HCT116 (cell line): ENCODE results near the gene LRRC47. TPM values are rescaled to one million over a fixed set of nuclear protein-coding genes. Genes with fewer than 3 reads are reported as not detected.

Source experiments
- ATAC-seq: fragments of 200-7000 bp; cut with Tn5 transposase; 2 replicates; pipeline ENCODE4 v1.9.1; 2020; ENCODE audit warnings: mild to moderate bottlenecking, moderate library complexity
- BruUV-seq: library from RNA; stranded (reverse); fragments of 400-500 nt; replicated peaks from 2 replicates; lab custom pipeline; 2021; lab: Mats Ljungman, UMichigan
- CTCF ChIA-PET: fragments of 300-600 bp; sonication (Branson Sonifier 250); formaldehyde crosslinking; loops from one replicate; lab custom pipeline; 2021; ENCODE audit warnings: antibody characterized with exemption; lab: Charles Lee
- POLR2A ChIA-PET: fragments of 300-600, 350-600 bp; sonication (Branson Sonifier 250); formaldehyde crosslinking; loops from one replicate; lab custom pipeline; 2021; ENCODE audit warnings: antibody characterized with exemption; lab: Charles Lee
- RAD21 ChIA-PET, 2 experiments: fragments of 300-600 bp; sonication (Branson Sonifier 250); formaldehyde crosslinking; loops; one replicate each; lab custom pipeline; 2023; ENCODE audit warnings: low total read pairs in 2 of 2; ENCODE audit not compliant: uncharacterized antibody in 2 of 2, unreplicated experiment in 2 of 2, low non-redundant PET in 1 of 2; lab: Charles Lee
- DNase-seq: peaks from one replicate; pipeline ENCODE4 v3.0.0-alpha.2; 2010; ENCODE audit warnings: low read depth, low spot score
- H2AFZ ChIP-seq: fragments of 200-600 bp; shearing (Covaris generic), sonication (generic); 2 replicates; pipeline ENCODE4 v1.6.1; 2017; ENCODE audit warnings: low read depth, mixed run types, mixed read lengths, antibody characterized with exemption, low read length; ENCODE audit not compliant: poor library complexity, severe bottlenecking
- H3K27ac ChIP-seq: 2 replicates; pipeline ENCODE4 v1.5.1; 2012; ENCODE audit warnings: low read depth, low read length
- H3K27me3 ChIP-seq: fragments of 200-600 bp; sonication (generic); 2 replicates; pipeline ENCODE4 v1.6.1; 2016; ENCODE audit warnings: mixed run types, low read length, mixed read lengths; ENCODE audit not compliant: insufficient read depth
- H3K36me3 ChIP-seq, 2 experiments: fragments of 200-500 bp in 1 of 2; fragments of 200-600 bp in 1 of 2; sonication (Bioruptor generic) in 1 of 2; sonication (generic) in 1 of 2; 2 replicates each; pipeline versions ENCODE4 v1.5.1 to v1.6.1; 2014 to 2016; ENCODE audit warnings: low read length in 2 of 2, inconsistent platforms in 1 of 2, mixed read lengths in 1 of 2, mixed run types in 1 of 2; ENCODE audit not compliant: insufficient read depth in 2 of 2, control insufficient read depth in 1 of 2
- H3K4me1 ChIP-seq, 2 experiments: fragments of 200-600 bp in 1 of 2; sonication (generic) in 1 of 2; 2 replicates each; pipeline versions ENCODE4 v1.5.1 to v1.6.1; 2012 to 2017; ENCODE audit warnings: low read length in 2 of 2, inconsistent platforms in 1 of 2, mild to moderate bottlenecking in 1 of 2, mixed read lengths in 1 of 2, mixed run types in 1 of 2, moderate library complexity in 1 of 2; ENCODE audit not compliant: insufficient read depth in 2 of 2, control insufficient read depth in 1 of 2
- H3K4me2 ChIP-seq: fragments of 200-600 bp; sonication (generic); 2 replicates; pipeline ENCODE4 v1.6.1; 2017; ENCODE audit warnings: mixed run types, low read length, mixed read lengths
- H3K4me3 ChIP-seq, 2 experiments: fragments of 200-600 bp in 1 of 2; sonication (generic) in 1 of 2; replicated peaks in 1 of 2; 2 replicates each; pipeline ENCODE4 v1.5.1; 2011 to 2016; ENCODE audit warnings: low read length in 2 of 2, control low read depth in 1 of 2, low read depth in 1 of 2, mild to moderate bottlenecking in 1 of 2, mixed read lengths in 1 of 2, mixed run types in 1 of 2
- H3K79me2 ChIP-seq: fragments of 200-600 bp; sonication (generic); 2 replicates; pipeline ENCODE4 v1.6.1; 2017; ENCODE audit warnings: mild to moderate bottlenecking, mixed run types, low read length, moderate library complexity, mixed read lengths; ENCODE audit not compliant: insufficient read depth
- H3K9ac ChIP-seq: fragments of 200-600 bp; sonication (generic); 2 replicates; pipeline ENCODE4 v1.6.1; 2016; ENCODE audit warnings: low read length, mixed read lengths
- H3K9me2 ChIP-seq: fragments of 200-600 bp; sonication (generic), shearing (Covaris generic); 2 replicates; pipeline ENCODE4 v1.6.1; 2017; ENCODE audit warnings: mixed run types, mild to moderate bottlenecking, moderate library complexity; ENCODE audit not compliant: insufficient read depth
- H3K9me3 ChIP-seq, 2 experiments: fragments of 200-500 bp in 1 of 2; fragments of 200-600 bp in 1 of 2; sonication (Bioruptor generic) in 1 of 2; sonication (generic) in 1 of 2; 2 replicates each; pipeline ENCODE4 v1.6.1; 2014 to 2017; ENCODE audit warnings: low read length in 2 of 2, mixed read lengths in 2 of 2, inconsistent platforms in 1 of 2, low read depth in 1 of 2, mild to moderate bottlenecking in 1 of 2, mixed run types in 1 of 2, moderate library complexity in 1 of 2; ENCODE audit not compliant: control insufficient read depth in 1 of 2, insufficient read depth in 1 of 2
- H4K20me1 ChIP-seq: fragments of 200-600 bp; sonication (generic), shearing (Covaris generic); 2 replicates; pipeline ENCODE4 v1.6.1; 2017; ENCODE audit warnings: mixed run types, mild to moderate bottlenecking, moderate library complexity; ENCODE audit not compliant: insufficient read depth
- CBX3 ChIP-seq: IDR thresholded peaks from 2 replicates; pipeline ENCODE4 v1.6.1; 2012; ENCODE audit warnings: low read depth
- CEBPB ChIP-seq: IDR thresholded peaks from 2 replicates; pipeline ENCODE4 v1.6.1; 2012; ENCODE audit warnings: low read depth
- EGR1 ChIP-seq: IDR thresholded peaks from 2 replicates; pipeline ENCODE4 v1.6.1; 2012; ENCODE audit warnings: low read depth
- ELF1 ChIP-seq: IDR thresholded peaks from 2 replicates; pipeline ENCODE4 v1.6.1; 2012; ENCODE audit warnings: low read depth, borderline replicate concordance
- EZH2phosphoT487 ChIP-seq: fragments of 200-600 bp; IDR thresholded peaks from 2 replicates; pipeline ENCODE4 v1.6.1; 2018; ENCODE audit warnings: antibody characterized with exemption, borderline replicate concordance
- FOSL1 ChIP-seq: IDR thresholded peaks from 2 replicates; pipeline ENCODE4 v1.6.1; 2012; ENCODE audit warnings: low read depth
- POLR2A ChIP-seq: IDR thresholded peaks from 2 replicates; pipeline ENCODE4 v1.7.0; 2011; ENCODE audit warnings: borderline replicate concordance; ENCODE audit not compliant: insufficient read depth, insufficient read length; ENCODE audit errors: extremely low read depth
- POLR2AphosphoS5 ChIP-seq: IDR thresholded peaks from 2 replicates; pipeline ENCODE4 v1.6.1; 2011; ENCODE audit warnings: mild to moderate bottlenecking, low read depth, low read length, moderate library complexity
- SIN3A ChIP-seq: IDR thresholded peaks from 2 replicates; pipeline ENCODE4 v1.6.1; 2012; ENCODE audit warnings: low read depth
- SP1 ChIP-seq: IDR thresholded peaks from 2 replicates; pipeline ENCODE4 v1.6.1; 2012; ENCODE audit warnings: low read depth
- SRF ChIP-seq: IDR thresholded peaks from 2 replicates; pipeline ENCODE4 v1.6.1; 2012; ENCODE audit warnings: low read depth
- TCF7L2 ChIP-seq: IDR thresholded peaks from 2 replicates; pipeline ENCODE4 v1.7.0; 2011; ENCODE audit warnings: borderline replicate concordance, inconsistent platforms; ENCODE audit not compliant: insufficient read depth, insufficient read length; ENCODE audit errors: extremely low read depth
- YY1 ChIP-seq: IDR thresholded peaks from 2 replicates; pipeline ENCODE4 v1.6.1; 2011; ENCODE audit warnings: low read length, low read depth, moderate library complexity, mild to moderate bottlenecking; ENCODE audit not compliant: insufficient replicate concordance; ENCODE audit errors: extremely low read depth
- ZFX ChIP-seq: fragments of 450-650 bp; IDR thresholded peaks from 2 replicates; pipeline ENCODE4 v1.6.1; 2017
- ZNF274 ChIP-seq: fragments of 200-500 bp; sonication (Bioruptor generic); IDR thresholded peaks from 2 replicates; pipeline ENCODE4 v1.6.1; 2014; ENCODE audit warnings: mild to moderate bottlenecking, low read depth, low read length, inconsistent platforms
- intact Hi-C: fragments of 100-400 bp; cut with micrococcal nuclease; formaldehyde crosslinking; loops from 2 replicates; pipeline ENCODE4 v1.10.0; 2022
- total RNA-seq: library from RNA; stranded (reverse); gene quantifications from one replicate; pipeline ENCODE4 v1.2.1, GENCODE V29; 2021; ENCODE audit not compliant: unreplicated experiment
- TF ChIP-seq, protein P1 (sequence below): IDR thresholded peaks from 2 replicates; pipeline ENCODE4 v1.6.1; 2012
- TF ChIP-seq, protein P2 (sequence below): IDR thresholded peaks from 2 replicates; pipeline ENCODE4 v1.6.1; 2012
- TF ChIP-seq, protein P3 (sequence below): IDR thresholded peaks from 2 replicates; pipeline ENCODE4 v1.6.1; 2012; ENCODE audit warnings: low read depth
- TF ChIP-seq, protein P4 (sequence below), 3 experiments: fragments of 200-600 bp in 1 of 3; sonication (generic) in 1 of 3; IDR thresholded peaks in 2 of 3; conservative IDR thresholded peaks in 1 of 3; 2 replicates each; pipeline ENCODE4 v1.5.1; 2012 to 2017; ENCODE audit warnings: low read depth in 2 of 3, low read length in 2 of 3, antibody characterized with exemption in 1 of 3, borderline replicate concordance in 1 of 3, control low read depth in 1 of 3, mild to moderate bottlenecking in 1 of 3, mixed read lengths in 1 of 3, mixed run types in 1 of 3, moderate library complexity in 1 of 3; ENCODE audit not compliant: insufficient read depth in 1 of 3

LRRC47 gene
- total RNA-seq, 1 experiment from 2014 or later, result 48.0 TPM

DNA sequence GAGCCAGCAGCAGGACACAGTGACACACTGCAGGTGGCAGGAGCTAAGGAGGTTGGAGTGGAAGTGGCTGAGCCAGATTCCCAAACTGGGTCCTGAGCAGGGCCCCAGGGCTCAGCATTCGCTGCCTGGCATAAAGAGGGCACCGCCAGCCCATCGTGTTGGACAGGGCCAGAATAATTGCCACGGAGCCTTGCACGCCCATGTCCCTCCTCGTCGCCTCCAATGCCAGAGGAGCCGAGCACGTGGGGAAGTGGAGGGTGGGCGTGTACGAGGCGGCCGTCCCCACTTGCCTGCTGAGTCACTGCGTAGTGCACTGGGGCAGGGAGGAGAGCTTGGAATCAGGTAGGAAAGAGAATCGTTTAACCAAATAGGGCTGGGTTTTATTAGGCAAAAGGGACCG lies 26.1 kb upstream of the LRRC47 start:
- H3K27me3 ChIP-seq, result no peaks in the 10 kb centered on the region
- no peak overlapping the region for H3K27ac ChIP-seq
- no peaks in the 10 kb centered on the region for H4K20me1 ChIP-seq
- intact Hi-C loops, result no loop called here
- H3K9me3 ChIP-seq, result no peaks in the 10 kb centered on the region
- TF ChIP-seq, protein P1, sequence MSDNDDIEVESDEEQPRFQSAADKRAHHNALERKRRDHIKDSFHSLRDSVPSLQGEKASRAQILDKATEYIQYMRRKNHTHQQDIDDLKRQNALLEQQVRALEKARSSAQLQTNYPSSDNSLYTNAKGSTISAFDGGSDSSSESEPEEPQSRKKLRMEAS, result no peak
- TF ChIP-seq, protein P2, sequence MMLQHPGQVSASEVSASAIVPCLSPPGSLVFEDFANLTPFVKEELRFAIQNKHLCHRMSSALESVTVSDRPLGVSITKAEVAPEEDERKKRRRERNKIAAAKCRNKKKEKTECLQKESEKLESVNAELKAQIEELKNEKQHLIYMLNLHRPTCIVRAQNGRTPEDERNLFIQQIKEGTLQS, result no peak
- no peak for TF ChIP-seq ZFX
- TF ChIP-seq CEBPB, result no peak
- no peak for TF ChIP-seq CBX3
- no peak for TF ChIP-seq FOSL1
- TF ChIP-seq YY1, result no peak
- TF ChIP-seq POLR2AphosphoS5, result no peak
- TF ChIP-seq SRF, result no peak
- TF ChIP-seq, protein P3, sequence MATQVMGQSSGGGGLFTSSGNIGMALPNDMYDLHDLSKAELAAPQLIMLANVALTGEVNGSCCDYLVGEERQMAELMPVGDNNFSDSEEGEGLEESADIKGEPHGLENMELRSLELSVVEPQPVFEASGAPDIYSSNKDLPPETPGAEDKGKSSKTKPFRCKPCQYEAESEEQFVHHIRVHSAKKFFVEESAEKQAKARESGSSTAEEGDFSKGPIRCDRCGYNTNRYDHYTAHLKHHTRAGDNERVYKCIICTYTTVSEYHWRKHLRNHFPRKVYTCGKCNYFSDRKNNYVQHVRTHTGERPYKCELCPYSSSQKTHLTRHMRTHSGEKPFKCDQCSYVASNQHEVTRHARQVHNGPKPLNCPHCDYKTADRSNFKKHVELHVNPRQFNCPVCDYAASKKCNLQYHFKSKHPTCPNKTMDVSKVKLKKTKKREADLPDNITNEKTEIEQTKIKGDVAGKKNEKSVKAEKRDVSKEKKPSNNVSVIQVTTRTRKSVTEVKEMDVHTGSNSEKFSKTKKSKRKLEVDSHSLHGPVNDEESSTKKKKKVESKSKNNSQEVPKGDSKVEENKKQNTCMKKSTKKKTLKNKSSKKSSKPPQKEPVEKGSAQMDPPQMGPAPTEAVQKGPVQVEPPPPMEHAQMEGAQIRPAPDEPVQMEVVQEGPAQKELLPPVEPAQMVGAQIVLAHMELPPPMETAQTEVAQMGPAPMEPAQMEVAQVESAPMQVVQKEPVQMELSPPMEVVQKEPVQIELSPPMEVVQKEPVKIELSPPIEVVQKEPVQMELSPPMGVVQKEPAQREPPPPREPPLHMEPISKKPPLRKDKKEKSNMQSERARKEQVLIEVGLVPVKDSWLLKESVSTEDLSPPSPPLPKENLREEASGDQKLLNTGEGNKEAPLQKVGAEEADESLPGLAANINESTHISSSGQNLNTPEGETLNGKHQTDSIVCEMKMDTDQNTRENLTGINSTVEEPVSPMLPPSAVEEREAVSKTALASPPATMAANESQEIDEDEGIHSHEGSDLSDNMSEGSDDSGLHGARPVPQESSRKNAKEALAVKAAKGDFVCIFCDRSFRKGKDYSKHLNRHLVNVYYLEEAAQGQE, result no peak
- TF ChIP-seq EGR1, result no peak
- TF ChIP-seq SIN3A, result no peak
- TF ChIP-seq TCF7L2, result no peak
- TF ChIP-seq, protein P4, sequence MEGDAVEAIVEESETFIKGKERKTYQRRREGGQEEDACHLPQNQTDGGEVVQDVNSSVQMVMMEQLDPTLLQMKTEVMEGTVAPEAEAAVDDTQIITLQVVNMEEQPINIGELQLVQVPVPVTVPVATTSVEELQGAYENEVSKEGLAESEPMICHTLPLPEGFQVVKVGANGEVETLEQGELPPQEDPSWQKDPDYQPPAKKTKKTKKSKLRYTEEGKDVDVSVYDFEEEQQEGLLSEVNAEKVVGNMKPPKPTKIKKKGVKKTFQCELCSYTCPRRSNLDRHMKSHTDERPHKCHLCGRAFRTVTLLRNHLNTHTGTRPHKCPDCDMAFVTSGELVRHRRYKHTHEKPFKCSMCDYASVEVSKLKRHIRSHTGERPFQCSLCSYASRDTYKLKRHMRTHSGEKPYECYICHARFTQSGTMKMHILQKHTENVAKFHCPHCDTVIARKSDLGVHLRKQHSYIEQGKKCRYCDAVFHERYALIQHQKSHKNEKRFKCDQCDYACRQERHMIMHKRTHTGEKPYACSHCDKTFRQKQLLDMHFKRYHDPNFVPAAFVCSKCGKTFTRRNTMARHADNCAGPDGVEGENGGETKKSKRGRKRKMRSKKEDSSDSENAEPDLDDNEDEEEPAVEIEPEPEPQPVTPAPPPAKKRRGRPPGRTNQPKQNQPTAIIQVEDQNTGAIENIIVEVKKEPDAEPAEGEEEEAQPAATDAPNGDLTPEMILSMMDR (IDR thresholded peaks at IDR 0.05 in 2 of 3, conservative IDR thresholded peaks at IDR 0.05 in 1 of 3; ENCODE audit: borderline replicate concordance in 1 of 3, insufficient read depth in 1 of 3, low read depth in 2 of 3, low read length in 2 of 3), result no peak
- no peak for TF ChIP-seq ZNF274
- no peak for TF ChIP-seq SP1
- no peak for TF ChIP-seq ELF1
- TF ChIP-seq EZH2phosphoT487, result no peak
- TF ChIP-seq POLR2A, result no peak
- H3K4me2 ChIP-seq, result no peak overlapping the region
- no peaks in the 10 kb centered on the region for H3K79me2 ChIP-seq
- no peak overlapping the region for H3K4me3 ChIP-seq
- H3K9me2 ChIP-seq, result no peaks in the 10 kb centered on the region
- DNase-seq (no peak), ATAC-seq (no peak)
- H2AFZ ChIP-seq, result no peak overlapping the region
- ChIA-PET RAD21 (no interaction called here), CTCF (no interaction called here), POLR2A (no interaction called here)
- BruUV-seq, result no TSS peak
- no peaks in the 10 kb centered on the region for H3K4me1 ChIP-seq
- no peaks in the 10 kb centered on the region; a peak in 2 of 4 replicates for H3K36me3 ChIP-seq
- H3K9ac ChIP-seq, result no peak overlapping the region
